NCI-H345 treated with DMSO at 0.1 percent for 48 hours (cell line): ENCODE data around the gene NACAD.
A peak's percentile ranks its signal among the peaks of the same experiment; 100 is the strongest.
"Not testable (repeated sequence)": the region's sequence is repeated elsewhere in the genome, so short reads cannot be mapped to it uniquely, and the experiment has no call there.

Experiments used
- DNase-seq: peaks from one replicate; lab custom pipeline; 2025; ENCODE audit not compliant: unreplicated experiment; lab: John Stamatoyannopoulos, UW

NACAD gene

DNA sequence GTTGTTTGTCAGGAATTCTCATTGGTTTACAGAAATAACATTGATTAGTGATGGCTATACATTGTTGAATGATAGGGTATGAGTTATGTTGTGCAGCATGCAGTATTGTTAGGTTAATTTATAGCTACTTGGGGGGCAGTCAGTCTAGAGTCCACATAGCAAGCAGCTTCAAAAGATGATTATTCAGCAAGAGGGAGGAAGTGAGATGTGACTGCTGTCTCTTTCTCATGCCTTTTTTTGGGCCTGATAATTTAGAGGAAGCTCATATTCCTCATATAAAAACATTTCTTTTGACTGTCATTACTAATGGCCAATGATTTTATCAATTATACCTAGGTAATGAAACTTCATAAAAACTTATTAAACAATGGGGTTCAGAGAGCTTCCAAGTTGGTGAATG is 26.2 kb upstream of the NACAD start:
- no peak for DNase-seq

DNA sequence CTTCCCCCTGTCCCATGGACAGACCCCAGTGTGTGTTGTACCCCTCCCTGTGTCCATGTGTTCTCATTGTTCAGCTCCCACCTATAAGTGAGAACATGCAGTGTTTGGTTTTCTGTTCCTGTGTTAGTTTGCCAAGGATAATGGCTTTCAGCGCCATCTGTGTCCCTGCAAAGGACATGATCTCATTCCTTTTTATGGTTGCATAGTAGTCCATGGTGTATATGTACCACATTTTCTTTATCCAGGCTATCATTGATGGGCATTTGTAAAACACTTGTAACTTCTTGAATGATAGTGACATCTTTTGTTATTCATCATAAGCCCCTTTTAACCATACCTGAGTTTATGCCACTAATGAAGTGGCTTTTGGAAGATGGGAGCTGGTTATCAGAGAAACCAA is 25.5 kb upstream of the NACAD start:
- not testable (repeated sequence) for DNase-seq

DNA sequence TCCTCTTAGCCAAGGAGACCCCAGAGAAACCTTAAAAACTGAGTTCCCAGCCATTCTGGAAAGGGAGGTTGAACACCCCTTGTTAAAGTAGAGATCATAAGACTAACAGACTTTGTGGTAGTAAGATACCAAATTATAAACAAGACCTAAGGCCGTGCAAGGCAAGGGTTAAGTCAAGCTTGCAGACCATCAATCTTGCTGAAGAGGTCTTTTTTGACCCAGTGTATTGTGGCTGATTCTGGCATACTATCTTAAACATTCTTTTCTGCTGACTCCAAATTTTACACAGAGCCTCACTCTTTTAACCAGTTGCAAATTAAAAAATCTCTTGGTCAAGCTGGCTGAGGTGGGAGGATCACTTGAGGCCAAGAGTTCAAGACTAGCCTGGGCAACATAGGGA is 23.9 kb upstream of the NACAD start:
- DNase-seq: no peak

DNA sequence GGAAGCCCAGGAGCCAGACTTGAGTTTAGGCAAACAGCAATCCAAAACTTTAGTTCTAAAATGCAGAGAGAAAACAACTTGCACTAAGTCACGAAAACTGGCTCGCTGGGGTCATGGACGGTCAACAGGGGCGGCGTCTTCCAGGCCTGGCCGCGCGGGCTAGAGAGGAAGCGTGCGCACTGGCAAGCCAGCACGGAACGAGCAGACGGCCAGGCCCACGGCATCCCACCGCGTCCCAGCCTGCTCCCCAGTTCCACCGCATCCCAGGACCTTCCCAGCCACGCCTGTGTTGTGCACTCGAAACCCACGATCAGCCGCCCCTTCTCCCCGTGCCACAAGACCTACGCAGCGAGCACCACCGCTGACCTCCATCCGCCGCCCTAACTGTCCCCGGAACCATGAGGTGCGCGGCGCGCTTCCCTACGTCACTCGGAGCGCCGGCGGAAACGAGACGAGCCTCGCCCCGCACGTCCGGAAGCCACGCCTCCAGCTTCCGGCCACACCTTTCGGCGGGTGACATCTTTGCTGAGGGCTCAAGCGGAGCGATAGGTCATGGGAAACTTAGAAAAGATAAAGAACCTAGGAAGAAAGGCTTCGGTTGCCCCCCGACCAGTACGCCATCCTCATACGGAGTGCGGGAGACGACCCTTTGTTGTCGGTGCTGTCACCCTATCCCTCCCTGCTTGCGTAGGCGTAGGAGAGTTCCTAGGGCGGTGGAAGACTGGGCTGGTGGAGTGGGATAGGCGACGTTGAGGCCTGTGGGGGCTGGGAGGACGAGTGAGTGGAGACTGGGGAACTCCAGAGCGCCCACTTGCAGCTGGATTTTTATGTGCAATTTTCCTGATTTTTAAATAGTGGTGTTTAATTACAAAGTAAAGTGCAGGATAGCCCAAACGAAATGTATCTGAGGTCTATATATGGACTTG is 22.8 kb upstream of the NACAD start, which contains the start of gene TBRG4:
Gene TBRG4, minus strand, starts transcription at position 400 of the 926 bp plus-strand sequence. CDS start 2,460 bp downstream, outside the sequence.
- DNase-seq: peak; percentile 85

DNA sequence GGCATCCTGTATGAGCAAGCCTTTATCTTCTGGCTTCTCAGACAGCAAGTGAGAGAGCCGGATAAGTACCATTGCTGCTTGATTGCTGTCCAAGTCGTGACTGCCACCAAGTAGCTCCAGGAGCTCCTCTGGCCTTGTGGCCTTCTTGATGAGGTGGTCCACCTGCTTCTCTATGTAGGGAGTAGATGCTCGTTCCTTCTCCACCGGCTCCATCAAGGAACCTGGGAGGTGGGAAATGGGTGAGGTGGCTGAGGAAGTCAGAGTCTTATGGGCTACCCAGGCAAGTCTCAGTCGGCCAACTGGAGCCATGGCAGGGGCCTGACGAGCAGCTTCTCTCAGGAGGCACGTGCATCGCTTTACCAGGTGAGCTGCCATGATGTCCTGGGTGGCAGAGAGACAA is 20.1 kb upstream of the NACAD start:
- no peak for DNase-seq

DNA sequence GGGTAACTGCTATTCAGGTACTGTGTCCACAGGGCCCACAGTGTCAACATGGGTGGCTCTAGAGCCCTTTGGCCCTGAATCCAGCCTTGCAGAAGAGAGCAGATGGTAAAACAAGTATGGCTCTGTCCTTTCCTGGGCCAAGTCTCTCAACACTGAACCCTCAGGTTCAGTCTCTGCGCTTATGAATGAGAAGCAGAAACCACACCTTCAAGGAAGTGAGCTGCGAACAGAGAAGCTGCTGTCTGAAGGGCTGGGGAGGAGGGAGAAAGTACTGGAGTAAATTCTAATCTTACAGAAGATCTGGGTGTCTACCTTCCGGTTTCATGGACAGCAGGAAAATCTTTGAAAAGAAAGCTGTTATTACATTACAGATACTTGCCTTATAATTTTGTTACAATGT is 18.6 kb upstream of the NACAD start:
- no peak for DNase-seq

DNA sequence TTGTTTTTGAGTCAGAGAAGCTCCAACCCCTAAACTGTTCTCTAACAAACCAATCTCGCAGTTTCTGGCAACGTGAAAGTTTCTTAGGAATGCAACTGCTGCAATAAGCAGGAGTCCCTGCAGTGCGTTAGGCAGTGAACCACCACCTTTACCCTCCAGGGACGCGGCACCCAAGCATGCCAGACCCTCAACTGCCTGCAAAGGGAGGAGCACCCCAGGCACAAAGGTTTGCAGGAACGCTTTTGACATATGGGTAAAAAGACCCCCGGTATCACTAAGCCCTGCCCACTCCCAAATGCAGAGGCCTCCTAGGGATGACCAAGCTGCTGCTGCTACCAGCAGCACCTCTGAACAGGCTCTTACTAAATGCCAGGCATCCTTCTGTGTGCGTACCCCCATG is 18.1 kb upstream of the NACAD start:
- DNase-seq: no peak

DNA sequence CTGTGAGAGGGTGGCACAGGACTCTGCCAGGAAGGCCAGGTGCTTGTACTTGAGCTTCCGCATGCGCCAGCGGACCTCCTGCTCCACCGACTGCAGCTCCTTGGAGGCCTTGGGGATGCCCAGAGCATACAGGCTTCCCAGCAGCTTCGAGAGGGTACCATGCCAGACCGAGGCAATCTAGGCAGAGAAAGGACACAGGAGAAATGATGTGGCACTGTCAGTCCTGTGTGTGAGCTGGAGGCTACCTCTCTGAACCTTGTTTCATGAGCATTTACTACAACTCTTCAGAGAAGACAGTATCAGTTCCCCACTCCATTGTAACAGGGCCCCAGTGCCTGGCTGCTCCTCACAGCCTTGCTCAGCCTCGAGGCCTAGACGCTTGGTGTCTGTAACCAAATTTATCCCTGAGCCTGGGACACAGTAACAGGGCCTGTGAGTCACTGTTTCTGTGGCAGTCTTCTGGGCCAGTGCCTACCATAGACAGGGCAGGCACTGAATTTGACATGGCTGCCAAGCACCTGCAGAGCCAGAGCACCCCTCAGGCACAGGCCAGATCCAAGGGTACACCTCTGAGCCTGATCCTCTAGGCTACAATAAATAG is 16.9 kb upstream of the NACAD start:
- no peak for DNase-seq

DNA sequence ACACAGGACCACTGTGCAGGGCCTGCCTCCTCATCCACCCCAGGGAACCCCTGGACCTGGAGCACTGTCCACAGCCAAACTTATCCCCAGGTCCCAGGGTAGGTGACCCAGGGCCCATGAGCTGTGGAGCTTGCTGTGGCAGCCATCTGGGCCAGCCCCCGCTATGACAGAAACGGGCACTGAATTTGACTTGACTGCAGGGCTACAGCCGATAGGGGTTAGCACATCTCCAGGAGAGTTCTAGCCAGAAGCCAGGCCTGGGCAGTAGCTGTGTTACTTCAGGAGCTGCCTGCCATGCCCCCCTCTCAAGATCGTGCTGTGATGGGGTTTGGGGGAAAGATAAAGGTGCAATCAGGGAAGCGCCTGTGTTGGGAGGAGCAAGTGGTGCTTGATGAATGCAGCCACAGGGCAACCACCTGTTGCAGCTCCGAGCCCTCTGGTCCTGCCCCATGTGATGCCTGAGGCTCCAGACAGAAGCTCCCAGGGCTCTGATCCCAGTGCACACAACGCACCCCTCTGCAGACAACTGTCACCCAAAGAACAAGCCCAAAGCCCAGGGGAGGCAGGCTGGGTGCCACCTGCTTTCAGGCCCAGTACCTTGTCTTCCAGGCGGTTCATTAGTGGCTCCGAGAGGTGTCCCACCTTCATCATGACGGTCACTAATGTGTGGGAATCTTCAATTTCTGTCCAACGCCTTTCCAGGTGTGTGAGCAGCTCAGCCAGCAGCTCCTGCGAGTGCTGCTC is 16.2 kb upstream of the NACAD start:
- no peak for DNase-seq

DNA sequence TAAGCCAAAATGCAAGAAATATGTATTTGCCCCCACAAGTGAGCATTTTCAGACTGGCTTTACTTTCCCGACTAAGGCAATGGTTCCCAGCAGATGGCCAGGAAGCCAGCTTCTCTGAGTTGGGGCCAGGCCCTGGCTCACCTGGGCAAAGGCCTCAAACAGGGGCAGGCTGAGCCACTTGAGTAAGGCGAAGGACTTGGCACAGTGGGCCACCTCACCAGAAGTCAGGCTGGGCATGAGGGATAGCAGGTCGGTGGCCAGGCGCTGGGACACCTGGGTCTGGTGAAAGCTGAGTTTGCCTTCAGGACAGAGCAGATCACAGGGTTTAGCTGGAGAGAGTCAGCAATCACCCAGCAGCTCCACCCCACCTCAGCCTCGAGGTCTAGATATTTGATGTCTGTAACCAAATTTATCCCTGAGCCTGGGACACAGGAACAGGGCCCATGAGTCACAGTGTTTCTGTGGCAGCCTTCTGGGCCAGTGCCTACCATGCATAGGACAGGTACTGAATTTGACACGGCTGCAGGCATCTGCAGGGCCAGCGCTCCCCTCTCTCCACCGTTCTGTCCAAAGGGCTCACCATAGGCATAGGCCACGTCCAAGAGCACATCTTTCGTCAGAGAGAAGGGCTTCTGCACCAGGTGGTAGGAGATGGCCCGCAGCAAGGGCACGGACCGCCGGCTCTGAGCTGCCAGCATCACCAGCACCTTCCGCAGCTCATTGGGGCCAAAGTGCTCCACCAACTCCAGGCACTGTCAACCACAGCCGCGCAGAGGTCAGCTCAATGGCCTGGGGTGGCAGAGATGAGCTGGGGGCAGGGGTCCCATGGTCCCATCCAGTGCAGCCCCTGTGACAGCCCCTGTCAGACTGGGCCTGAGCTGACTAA is 15.4 kb upstream of the NACAD start:
- no peak for DNase-seq

DNA sequence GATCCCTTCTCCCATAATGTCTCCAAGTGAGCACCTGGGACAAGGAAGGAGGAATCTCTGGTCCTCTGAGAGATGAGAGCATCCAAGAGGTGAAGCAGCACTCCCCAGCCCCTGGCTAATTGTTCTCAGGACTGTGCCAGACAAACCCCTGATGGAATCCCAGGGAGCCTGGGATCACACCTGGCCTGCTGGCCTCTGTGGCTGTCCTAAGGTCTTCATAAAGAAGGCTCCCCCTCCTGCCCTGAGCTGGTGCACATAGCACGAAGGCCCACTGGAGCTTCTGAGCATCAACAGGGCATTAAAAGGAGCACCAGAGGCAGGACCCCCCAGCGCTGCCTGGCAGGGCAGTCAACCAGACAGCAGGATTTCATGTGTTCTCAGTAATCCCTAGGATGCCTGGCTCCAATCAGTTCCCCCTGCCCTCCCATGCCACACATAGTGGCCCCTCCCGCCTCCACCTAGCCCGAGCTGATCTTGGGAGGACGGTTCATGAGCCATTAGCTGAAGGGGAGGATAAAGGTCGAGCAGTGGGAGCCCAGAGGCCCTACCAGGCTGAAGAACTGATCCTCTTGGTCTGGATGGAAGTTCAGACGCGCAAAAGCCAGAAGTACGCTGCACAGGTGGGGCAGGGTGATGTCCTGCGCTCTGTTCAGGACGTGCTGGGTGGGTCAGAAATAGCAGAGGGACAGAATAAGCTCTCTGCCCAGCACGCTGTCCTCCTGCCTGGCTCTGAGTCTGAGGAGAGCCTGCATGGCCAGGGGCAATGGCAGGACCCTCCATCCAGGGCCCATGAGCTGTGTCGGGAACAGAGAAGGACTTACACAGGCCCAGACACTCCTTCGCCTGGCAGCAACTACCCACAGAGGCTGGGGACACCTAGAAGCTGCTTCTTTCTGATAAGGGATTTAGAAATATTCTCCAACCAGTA is 14.3 kb upstream of the NACAD start:
- DNase-seq: no peak

DNA sequence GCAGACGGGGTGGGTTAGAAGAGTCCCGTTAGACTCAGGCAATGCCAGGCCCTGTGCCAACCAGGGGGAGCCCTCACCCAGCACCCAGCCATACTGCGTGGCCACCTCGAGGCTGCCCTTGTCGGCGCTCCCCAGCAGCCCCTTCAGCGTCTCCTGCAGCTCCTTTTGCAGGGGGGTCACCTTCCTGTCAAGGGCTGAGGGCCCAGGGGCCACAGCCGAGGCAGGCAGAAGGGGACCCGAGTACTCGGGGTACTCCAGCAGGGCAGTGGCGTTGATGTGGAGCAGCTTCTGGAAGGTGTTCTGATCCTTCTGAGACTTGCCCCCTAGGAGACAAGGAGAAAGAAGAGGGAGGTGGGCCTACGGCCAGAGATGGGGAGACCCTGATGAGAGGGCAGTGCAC is 13.0 kb upstream of the NACAD start:
- no peak for DNase-seq

DNA sequence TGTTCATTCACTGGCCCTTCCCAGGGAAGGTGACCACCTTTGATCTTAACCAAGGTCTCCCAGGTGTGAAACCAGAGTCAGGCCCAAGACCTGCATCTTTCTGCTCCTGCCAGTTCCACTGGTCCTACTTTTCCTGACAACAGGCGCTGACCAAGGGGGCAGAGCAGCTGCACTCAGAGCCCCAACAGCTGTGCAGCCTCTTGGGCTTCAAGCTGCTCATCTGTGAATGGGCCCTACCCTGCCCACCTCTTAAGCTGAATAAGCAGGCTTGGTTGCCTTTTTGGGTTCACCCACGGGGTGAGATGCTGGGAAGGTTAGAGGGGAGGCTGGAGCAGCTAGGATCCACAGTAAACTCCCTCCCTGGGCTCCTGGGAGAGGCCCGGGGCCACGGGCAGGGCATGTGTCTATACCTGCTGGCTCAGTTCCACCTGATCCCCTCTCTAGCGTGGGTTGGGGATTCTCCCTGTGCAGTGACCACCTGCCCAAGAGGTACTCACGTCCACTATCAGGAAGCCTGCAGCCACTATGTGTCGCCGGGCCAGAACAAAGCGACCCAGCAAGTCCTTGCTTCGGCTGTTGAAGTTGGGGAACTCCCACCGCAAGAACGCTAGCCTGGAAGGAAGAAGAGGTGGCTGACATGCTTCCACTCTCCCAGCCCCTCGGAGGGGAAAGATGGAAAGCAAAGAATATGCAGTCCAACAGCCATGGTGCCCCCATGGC is 12.2 kb upstream of the NACAD start:
- no peak for DNase-seq

DNA sequence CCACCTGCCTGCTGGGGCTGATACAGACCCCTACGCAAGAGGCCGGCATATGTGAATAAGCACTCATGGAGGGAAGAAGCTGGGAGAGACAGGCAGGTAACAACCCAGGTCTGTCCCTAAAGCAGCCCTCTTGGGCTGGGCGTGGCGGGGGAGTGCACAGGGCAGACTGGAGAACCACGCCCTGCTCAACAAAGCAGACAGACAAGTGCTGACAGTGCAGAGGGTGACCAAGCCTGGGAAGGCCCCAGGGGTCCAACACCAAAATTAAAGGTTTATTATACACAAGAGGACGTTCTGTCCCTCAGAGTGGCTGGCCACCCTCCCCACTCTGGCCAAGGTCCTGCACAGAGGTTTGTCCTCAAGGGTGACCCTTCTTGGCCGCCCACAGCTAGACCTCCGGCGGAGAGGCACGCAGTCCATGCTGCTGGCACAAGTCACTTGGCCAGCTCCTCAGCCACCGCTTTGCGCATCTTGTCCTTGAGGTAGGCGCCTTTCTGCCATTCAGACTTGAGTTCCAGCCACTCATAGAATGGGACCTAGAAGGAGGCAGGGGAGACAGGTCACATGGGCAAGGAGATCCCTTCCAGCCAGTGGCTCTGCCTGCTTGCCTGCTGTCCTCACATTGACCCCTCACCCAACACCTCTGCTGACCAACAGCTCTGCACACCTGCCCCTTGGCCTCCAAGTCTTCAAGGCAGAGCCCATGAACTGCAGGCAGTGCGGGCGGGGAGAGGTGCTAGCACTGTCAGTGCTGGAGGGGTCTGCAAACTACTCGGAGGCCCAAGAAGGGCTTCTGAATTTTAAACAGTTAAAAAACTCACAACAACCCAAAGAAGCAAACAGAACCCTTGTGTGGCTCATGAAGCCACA is 11.4 kb upstream of the NACAD start:
- DNase-seq: no peak

DNA sequence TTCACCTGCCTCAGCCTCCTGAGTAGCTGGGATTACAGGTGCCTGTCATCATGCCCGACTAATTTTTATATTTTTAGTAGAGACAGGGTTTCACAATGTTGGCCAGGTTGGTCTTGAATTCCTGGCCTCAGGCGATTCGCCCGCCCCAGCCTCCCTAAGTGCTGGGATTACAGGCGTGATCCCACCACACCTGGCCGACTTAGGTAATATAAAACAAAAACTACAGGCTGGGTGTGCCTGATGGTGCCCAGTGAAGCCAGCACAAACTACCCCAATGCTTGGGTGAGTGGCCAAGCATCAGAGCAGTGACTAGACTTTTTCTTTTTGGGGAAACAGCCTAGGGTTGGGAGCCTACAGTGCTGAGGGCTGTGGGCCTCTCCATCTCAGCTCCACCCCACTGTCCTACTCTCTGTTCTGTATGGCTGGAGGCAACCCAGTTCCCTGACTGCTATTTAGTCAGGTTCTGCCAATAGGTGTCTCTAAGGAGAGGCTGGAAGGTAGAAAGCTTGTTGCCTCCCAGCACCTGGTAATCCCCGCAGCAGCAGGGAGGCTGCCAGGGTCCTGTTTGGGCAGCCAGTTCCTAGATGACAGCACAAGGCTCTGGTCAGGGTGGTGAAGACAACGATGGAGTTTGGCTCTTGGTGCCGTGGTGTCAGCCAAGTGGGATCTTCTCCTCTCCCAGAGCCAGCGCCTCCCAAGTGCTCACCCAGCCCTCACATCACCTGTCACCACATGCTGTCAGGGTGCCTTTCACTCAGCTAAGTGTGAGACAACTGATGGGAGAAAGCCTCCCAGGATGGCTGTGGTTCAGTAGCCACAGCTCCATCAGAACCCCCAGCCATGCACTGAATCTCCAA is 10.4 kb upstream of the NACAD start:
- DNase-seq: no peak

DNA sequence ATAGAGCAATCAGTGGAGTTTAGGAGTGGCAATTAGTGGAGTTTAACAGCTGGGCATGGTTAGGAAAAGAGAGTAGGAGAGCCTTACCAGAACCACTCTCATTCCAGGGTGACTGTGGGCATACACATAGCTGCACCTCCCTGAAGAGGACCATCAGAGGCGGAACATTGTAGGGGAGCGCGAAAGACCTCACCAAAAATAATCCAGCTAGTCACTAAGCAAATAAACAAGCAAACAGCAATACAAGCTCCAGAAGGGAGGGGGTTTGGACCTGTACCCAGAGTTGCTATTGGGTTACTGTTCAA is 4.1 kb upstream of the NACAD start:
- DNase-seq: no peak
